GM21737 (cell line): Measurements from ENCODE around the gene C12orf57.
"Not testable (repeated sequence)": the region's sequence is repeated elsewhere in the genome, so short reads cannot be mapped to it uniquely, and the experiment has no call there.

Experiments
- ATAC-seq: cut with Tn5 transposase; IDR thresholded peaks from one replicate; pipeline ENCODE4 v1.9.1; 2021; ENCODE audit warnings: mild to moderate bottlenecking, moderate library complexity; ENCODE audit not compliant: unreplicated experiment

The C12orf57 gene, protein sequence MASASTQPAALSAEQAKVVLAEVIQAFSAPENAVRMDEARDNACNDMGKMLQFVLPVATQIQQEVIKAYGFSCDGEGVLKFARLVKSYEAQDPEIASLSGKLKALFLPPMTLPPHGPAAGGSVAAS

DNA sequence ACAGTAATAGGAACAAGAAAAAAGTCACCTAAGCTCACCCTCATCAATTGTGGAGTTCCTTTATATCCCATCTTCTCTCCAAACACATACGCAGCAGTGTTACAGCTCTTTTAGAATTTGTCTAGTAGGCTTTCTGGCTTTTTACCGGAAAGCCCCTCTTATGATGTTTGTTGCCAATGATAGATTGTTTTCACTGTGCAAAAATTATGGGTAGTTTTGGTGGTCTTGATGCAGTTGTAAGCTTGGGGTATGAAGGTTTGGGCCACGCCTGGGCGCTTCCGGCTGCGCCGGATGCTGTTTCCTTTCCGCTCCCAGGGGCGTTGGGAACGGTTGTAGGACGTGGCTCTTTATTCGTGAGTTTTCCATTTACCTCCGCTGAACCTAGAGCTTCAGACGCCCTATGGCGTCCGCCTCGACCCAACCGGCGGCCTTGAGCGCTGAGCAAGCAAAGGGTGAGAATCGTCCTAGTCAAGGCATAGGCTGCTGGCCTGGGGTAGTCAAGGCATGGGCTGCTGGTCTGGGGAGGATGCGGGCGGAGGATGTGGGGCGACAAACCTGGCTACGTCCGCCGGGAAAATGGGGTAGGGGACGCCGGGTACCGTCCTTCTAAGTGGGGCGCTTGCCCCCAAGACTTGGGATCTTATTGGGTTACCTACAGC lies at the start of gene C12orf57, which contains the start of gene RNU7-1:
Gene C12orf57 (plus strand): TSS at position 301 of the 659 bp plus-strand sequence. CDS start 100 bp downstream, at position 401.
Gene RNU7-1 (plus strand): TSS at position 95 of the 659 bp plus-strand sequence.
- ATAC-seq = peak; percentile 23

GRCh38 chr12:6894321-6894720 lies 49.5 kb upstream of the C12orf57 start:
- no peak for ATAC-seq

- ATAC-seq = no peak
These were observed 46.9 kb upstream of the C12orf57 start for GRCh38 chr12:6896846-6897435.

DNA sequence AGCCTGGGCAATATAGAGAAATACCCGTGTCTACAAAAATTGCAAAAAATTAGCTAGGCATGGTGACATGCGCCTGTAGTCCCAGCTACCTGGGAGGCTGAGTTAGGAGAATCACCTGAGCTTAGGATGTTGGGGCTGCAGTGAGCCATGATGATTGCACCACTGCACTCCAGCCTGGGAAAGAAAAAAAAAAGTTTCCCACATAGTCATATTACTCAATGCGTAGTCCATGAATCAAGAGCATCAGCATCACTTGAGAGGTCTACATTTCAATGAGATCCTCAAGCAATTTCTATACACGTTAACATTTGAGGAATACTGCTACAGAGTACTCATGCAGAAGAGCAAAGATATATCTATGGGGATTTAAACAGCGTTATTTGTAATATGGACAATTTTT lies 44.4 kb upstream of the C12orf57 start:
- ATAC-seq = no peak

DNA sequence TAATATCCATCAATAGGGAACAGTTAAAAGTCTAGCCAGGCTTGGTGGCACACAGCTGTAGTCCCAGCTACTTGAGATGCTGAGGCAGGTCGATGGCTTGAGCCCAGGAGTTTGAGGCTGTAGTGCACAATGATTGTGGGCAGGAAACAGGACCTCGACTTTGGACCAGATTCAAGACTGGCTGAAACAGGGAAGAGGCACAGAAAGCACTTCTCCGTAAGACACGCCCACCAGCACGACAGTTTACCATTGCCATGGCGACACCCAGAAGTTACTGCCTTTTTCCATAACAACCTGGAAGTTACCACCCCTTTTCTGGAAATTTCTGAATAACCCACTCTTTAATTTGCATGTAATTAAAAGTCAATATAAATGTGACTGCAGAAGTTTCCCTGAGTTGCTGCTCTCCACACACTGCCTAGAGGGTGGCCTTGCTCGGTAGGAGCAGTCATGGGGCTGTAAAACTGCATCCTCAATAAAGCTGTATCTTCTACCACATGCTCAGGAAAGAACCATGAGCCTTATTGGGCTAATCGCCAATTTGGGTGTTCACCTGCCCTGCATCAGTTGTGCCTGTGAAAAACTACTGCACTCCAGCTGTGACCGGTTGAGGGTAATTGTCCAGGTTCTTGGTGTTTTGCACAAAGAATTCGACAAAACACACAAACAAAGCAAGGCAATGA lies 43.8 kb upstream of the C12orf57 start:
- no peak for ATAC-seq

- no peak for ATAC-seq
These were observed 41.4 kb upstream of the C12orf57 start for GRCh38 chr12:6902448-6902847.

DNA sequence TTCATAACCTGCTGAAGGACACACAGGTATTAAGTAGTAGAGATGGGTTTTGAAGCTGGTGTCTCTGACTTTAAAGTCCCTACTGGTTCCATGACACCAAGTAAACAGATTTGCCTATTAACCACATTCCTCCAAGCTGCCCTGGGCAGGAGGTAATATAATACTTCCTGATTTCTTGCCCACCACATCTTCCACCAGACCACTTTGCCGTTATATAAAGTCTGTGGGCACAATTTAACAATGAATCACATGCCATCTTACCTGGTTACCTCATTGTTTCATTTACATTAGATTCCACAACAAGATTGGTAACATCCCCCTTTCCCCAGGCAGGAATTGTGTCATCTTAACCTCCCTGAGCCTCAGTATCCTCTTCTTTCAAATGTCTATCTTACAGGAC lies 40.1 kb upstream of the C12orf57 start:
- no peak for ATAC-seq

- ATAC-seq = peak; percentile 88
These were observed 39.2 kb upstream of the C12orf57 start, which contains the start of gene LRRC23 for GRCh38 chr12:6904280-6905276. Gene LRRC23 (plus strand): TSS chr12:6904822. CDS start chr12:6905634, 812 bp downstream.

DNA sequence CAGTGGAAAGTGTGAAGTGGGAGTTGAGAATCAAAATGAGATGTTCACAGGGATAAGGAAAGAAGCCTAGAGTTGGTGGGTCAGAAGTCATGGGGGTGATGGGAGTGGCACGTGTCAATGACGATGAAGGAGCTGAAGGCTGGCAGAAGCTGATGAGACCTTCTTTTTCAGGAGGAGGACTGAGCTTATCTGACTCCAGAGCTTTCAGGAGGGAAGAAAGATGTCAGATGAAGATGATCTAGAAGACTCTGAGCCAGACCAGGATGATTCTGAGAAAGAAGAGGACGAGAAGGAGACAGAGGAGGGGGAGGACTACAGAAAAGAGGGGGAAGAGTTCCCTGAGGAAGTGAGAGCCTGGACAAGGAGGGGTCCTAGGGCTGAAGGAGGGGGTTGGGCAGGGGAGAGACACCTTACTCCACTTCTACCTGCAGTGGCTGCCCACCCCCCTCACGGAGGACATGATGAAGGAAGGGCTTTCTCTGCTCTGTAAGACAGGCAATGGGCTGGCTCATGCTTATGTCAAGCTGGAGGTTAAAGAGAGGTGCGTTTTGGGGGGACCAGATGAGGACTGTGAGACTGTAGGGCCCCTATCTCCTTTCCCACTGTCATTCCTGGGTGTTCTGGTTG lies 38.3 kb upstream of the C12orf57 start:
- ATAC-seq = no peak

DNA sequence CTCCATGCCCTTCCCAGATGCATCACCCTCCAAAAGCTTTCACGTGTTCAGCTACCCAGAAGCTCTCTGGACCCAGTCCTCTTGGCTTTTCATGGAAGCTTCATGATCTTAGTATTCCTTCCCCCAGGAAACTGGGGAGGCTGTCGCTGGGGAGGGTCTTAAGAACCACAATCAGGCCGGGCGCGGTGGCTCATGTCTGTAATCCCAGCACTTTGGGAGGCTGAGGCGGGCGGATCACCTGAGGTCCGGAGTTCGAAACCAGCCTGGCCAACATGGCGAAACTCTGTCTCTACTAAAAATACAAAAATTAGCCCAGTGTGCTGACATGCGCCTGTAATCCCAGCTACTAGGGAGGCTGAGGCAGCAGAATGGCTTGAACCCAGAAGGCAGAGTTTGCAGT lies 35.7 kb upstream of the C12orf57 start:
- not testable (repeated sequence) for ATAC-seq

DNA sequence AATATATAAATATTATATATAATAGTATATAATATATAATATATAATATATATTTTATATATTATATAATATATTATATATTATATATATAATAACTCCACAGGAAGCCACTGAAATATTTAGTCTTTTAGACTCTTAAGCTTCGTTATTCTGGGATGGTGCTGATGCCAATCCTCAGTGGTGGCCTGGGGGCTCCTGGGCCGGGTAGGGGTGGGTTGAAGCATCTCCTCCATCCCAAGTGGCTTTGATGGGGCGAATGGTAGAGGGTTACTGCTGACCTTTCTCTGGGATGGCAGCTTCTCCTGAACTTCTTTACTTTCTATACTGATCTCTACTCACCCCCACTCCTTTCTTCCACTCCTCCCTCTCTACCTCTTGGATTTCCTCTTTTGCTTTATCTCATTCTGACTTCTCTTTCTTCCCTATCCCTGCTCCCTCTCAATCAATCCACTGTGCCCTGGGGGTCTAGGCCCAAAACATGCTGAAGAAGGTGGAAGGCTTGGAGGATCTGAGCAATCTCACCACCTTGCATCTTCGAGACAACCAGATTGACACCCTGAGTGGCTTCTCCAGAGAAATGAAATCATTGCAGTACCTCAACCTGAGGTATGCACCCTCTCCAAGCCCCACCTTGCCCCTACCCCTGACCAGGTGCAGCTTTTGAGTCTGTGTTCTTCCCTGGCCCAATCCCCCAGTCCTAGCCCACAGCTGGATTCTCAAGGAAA lies 34.2 kb upstream of the C12orf57 start:
- ATAC-seq = no peak

- ATAC-seq = no peak
These were observed 31.5 kb upstream of the C12orf57 start for GRCh38 chr12:6912164-6912935.

GRCh38 chr12:6914246-6914946 lies 29.4 kb upstream of the C12orf57 start, which contains the start of gene ENO2:
Gene ENO2 (plus strand): TSS chr12:6914580. CDS start chr12:6915833, 1,253 bp downstream.
- peak; percentile 61 for ATAC-seq

DNA sequence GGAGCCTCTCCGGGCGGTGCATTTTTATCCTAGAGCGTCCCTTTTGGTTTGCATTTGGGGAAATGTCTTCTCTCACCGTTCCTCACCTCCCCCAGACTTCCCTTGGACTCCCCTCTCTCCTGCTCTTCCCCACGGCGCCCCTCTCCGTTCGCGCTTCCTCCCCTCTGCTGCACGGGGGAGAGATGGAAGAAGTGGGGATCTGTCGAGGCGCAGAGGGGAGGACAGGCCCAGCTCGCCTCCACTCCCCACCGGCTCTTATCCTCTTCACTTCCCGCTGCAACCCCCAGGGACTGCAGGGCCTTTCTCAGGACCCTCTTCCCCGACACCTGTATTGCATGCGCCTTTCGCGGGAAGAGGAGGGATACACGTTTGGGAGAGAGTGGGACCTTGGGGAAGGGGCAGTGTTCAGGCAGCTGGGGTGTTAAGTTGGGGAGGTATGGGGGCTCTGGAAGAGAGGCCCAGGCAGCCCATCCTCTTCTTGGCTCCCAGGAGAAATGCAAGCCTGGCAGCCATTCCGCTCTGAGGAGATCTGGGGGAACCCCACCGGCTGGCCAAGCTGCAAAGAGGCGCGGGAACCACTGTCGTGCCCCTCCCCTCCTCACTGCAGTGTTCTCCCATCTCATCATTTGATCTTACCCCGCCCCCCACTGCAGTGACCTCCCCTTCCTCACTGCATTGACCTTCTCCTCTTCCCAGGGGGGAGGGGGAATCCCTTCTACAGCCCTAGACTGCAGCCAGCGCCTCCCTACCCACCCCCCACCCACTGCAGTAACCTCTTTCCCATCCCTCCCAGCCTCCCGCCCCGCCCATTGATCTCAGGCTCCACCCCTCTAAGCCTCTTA lies 28.7 kb upstream of the C12orf57 start:
- no peak for ATAC-seq

DNA sequence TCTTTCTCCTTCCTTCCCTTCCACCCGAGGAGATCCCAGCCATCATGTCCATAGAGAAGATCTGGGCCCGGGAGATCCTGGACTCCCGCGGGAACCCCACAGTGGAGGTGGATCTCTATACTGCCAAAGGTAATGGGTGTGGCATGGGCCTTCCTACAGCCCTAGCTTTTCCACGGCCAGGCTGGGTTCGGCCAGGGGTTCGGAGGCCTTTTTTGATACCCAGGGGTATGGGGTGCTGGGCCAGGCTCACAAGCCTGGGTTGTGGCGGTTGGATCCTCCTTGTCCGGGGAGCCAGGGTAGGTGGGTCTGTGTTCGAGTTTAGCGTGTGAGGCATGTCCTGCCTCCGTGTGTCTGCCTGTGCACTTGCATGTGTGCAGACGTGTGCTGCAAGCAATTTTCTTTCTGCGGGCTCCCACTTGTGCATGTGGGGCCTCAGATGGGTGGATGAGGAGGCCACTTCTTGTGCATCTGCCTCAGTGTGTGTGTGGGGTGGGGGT lies 28.0 kb upstream of the C12orf57 start:
- ATAC-seq = no peak

- no peak for ATAC-seq
These were observed 27.2 kb upstream of the C12orf57 start for GRCh38 chr12:6916426-6917200.
